ENCODE data around the gene FBXL4.

The FBXL4 gene

DNA sequence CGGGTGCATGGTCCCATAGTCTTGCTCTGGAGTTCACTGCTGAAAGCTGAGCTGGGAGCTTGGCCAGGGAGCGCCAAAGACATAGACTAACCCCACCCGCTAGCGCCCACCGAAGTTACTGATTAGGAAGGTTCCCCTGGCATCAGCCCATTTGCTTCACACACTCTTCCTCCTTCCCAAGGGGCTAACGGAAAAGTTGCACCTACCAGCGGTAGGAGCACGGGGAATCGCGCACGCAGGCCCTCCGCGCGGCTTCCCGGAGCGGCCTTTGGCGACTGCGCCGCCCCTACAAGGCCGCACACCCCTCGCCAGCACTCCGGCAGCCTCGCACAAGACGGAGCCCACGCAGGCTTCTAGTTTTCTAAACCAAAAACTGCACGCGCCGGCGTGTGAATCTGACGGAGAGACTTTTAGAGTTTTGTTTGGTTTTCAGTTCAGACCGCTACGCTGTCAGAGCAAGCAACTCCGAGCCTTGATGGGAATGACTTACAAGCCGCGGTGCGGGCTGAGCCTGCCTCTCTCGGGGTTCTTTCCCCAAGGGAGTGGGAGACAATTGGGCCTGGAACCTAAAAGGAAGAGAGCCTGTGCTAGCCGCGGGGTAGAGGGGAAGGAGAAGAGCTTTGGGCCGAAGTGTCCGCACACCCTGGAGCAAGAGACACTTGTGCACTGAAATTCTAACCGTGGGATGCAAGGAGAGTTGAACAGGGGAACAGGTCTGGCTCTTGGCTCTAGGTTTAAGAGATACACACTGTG, 114.3 kb downstream of the FBXL4 start (continued):
- TF ChIP-seq, protein P1, sequence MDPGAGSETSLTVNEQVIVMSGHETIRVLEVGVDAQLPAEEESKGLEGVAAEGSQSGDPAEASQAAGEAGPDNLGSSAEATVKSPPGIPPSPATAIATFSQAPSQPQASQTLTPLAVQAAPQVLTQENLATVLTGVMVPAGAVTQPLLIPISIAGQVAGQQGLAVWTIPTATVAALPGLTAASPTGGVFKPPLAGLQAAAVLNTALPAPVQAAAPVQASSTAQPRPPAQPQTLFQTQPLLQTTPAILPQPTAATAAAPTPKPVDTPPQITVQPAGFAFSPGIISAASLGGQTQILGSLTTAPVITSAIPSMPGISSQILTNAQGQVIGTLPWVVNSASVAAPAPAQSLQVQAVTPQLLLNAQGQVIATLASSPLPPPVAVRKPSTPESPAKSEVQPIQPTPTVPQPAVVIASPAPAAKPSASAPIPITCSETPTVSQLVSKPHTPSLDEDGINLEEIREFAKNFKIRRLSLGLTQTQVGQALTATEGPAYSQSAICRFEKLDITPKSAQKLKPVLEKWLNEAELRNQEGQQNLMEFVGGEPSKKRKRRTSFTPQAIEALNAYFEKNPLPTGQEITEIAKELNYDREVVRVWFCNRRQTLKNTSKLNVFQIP (CRISPR knock-in tag; IDR thresholded peaks at IDR 0.05; ENCODE audit: borderline replicate concordance, low read depth) = no peak

DNA sequence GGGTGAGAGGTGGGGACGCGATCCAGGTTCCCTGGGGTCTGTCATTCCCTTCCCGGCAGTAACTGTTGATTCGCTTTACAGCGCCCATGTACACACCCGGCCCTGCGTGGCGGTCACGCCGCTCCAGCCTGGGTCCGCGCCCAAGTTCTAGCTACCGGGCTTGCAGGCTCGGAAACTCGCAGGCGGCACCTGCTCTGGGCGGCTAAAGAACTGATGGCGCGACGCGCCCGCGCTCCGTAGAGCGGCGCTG, 114.8 kb downstream of the FBXL4 start:
- peak; percentile 68 for ATAC-seq
- TF ChIP-seq ESRRG (CRISPR knock-in tag; IDR thresholded peaks at IDR 0.05) = no peak

DNA sequence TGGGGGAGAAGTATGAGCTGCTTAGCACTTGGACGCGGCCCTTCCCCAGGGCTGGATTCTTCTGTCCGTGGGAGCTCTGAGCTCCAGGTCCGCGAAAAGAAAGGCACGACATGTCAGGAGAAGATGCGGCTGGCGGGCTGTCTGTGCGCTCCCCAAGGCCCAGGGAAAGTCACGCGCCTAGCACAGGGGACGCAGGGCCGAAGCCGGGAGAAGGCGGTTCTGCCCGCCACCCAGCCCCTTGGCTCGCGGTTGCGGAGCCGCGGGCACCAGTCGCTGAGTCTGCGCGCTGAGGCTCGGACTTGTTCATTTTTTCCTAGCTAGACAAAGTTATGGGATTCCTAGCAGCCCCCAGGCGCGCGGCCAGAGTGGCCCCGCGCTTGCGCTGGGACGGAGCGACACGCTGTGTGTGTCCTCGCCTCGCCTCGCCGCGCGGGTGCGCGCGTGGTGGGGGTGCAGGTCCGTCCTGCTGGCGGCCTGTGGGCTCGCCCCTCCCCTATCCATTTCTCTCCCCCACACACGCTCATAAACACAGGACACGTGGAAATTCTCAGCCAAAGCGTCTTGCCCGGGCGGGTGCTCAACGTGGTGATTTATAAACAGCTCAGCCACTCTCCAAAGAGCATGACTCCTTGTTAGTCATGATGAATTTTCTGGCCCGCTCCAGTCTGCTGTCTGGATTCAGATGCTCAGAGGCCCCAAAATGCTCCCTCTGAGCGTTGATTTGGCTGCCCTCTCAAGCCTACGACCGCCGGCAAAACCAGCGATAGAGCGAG, 115.3 kb downstream of the FBXL4 start:
- ATAC-seq = peak; percentile 12
- TF ChIP-seq ZNF70 (CRISPR knock-in tag; IDR thresholded peaks at IDR 0.05) (no peak), BACH2 (CRISPR knock-in tag; IDR thresholded peaks at IDR 0.05; ENCODE audit: borderline replicate concordance) (no peak), ZFP3 (CRISPR knock-in tag; IDR thresholded peaks at IDR 0.05) (no peak), OSR1 (CRISPR knock-in tag; IDR thresholded peaks at IDR 0.05) (no peak), ISL1 (CRISPR knock-in tag; IDR thresholded peaks at IDR 0.05) (no peak), ZNF565 (CRISPR knock-in tag; conservative IDR thresholded peaks at IDR 0.05; ENCODE audit: low read depth) (no peak), ZFP30 (CRISPR knock-in tag; IDR thresholded peaks at IDR 0.05) (no peak), RARB (CRISPR knock-in tag; IDR thresholded peaks at IDR 0.05) (no peak), PPARA (CRISPR knock-in tag; IDR thresholded peaks at IDR 0.05; ENCODE audit: borderline replicate concordance) (no peak), CSDC2 (CRISPR knock-in tag; IDR thresholded peaks at IDR 0.05) (no peak)
- TF ChIP-seq, protein P2, sequence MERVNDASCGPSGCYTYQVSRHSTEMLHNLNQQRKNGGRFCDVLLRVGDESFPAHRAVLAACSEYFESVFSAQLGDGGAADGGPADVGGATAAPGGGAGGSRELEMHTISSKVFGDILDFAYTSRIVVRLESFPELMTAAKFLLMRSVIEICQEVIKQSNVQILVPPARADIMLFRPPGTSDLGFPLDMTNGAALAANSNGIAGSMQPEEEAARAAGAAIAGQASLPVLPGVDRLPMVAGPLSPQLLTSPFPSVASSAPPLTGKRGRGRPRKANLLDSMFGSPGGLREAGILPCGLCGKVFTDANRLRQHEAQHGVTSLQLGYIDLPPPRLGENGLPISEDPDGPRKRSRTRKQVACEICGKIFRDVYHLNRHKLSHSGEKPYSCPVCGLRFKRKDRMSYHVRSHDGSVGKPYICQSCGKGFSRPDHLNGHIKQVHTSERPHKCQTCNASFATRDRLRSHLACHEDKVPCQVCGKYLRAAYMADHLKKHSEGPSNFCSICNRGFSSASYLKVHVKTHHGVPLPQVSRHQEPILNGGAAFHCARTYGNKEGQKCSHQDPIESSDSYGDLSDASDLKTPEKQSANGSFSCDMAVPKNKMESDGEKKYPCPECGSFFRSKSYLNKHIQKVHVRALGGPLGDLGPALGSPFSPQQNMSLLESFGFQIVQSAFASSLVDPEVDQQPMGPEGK (CRISPR knock-in tag; IDR thresholded peaks at IDR 0.05; ENCODE audit: borderline replicate concordance) = no peak
- TF ChIP-seq, protein P3, sequence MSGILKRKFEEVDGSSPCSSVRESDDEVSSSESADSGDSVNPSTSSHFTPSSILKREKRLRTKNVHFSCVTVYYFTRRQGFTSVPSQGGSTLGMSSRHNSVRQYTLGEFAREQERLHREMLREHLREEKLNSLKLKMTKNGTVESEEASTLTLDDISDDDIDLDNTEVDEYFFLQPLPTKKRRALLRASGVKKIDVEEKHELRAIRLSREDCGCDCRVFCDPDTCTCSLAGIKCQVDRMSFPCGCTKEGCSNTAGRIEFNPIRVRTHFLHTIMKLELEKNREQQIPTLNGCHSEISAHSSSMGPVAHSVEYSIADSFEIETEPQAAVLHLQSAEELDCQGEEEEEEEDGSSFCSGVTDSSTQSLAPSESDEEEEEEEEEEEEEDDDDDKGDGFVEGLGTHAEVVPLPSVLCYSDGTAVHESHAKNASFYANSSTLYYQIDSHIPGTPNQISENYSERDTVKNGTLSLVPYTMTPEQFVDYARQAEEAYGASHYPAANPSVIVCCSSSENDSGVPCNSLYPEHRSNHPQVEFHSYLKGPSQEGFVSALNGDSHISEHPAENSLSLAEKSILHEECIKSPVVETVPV (CRISPR knock-in tag; IDR thresholded peaks at IDR 0.05) = no peak

DNA sequence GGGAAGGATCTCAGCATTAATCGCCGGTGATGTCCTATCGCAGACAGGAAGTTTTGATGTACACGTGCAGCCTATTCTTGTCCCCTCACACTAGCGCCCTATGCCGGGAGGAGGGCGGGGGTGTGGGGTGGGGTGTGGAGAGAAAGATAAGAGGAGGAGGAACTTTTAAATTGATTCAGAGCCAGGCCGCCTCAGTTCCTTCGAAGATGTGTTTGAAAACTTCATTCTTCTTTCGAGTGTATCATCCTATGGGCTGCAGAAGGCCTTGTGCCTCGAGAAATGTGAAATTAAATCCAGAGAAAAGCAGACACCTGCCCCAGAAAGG, 115.8 kb downstream of the FBXL4 start:
- TF ChIP-seq, protein P4, sequence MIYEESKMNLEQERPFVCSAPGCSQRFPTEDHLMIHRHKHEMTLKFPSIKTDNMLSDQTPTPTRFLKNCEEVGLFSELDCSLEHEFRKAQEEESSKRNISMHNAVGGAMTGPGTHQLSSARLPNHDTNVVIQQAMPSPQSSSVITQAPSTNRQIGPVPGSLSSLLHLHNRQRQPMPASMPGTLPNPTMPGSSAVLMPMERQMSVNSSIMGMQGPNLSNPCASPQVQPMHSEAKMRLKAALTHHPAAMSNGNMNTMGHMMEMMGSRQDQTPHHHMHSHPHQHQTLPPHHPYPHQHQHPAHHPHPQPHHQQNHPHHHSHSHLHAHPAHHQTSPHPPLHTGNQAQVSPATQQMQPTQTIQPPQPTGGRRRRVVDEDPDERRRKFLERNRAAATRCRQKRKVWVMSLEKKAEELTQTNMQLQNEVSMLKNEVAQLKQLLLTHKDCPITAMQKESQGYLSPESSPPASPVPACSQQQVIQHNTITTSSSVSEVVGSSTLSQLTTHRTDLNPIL (CRISPR knock-in tag; IDR thresholded peaks at IDR 0.05; ENCODE audit: low read depth) = no peak
- no peak for TF ChIP-seq ISL1 (CRISPR knock-in tag; IDR thresholded peaks at IDR 0.05)
- TF ChIP-seq ESRRG (CRISPR knock-in tag; IDR thresholded peaks at IDR 0.05) = no peak
- TF ChIP-seq RARB (CRISPR knock-in tag; IDR thresholded peaks at IDR 0.05) = no peak
- TF ChIP-seq ARNTL (CRISPR knock-in tag; IDR thresholded peaks at IDR 0.05; ENCODE audit: borderline replicate concordance, low read depth) = no peak
- TF ChIP-seq, protein P1 (CRISPR knock-in tag; IDR thresholded peaks at IDR 0.05; ENCODE audit: borderline replicate concordance, low read depth) = no peak
- TF ChIP-seq PPARA (CRISPR knock-in tag; IDR thresholded peaks at IDR 0.05; ENCODE audit: borderline replicate concordance) = no peak
- ATAC-seq = no peak
